Left forelimb (tissue), 1 donor: ENCODE results near the gene PDE3B.
"Not testable (repeated sequence)": the region's sequence is repeated elsewhere in the genome, so short reads cannot be mapped to it uniquely, and the experiment has no call there.

Experiments
- DNase-seq: peaks from one replicate; pipeline ENCODE4 v3.0.0-alpha.2; 2018; ENCODE audit warnings: low spot score

PDE3B gene

DNA sequence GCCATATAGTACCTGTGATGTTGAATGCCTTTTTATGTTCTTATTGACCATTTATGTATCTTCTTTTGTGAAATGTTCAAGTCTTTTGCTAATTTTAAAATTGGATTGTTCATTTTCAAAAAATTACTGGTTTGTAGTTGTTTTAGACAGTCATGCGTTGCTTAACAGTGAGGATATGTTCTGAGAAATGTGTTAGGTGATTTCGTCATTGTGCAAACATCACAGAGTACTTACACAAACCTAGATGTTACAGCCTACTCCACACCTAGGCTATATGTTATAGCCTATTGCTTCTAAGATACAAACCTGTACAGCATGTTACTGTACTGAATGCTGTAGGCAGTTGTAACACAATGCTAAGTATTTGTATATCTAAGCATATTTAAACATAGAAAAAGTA, 32.5 kb downstream of the PDE3B start:
- no peak for DNase-seq

DNA sequence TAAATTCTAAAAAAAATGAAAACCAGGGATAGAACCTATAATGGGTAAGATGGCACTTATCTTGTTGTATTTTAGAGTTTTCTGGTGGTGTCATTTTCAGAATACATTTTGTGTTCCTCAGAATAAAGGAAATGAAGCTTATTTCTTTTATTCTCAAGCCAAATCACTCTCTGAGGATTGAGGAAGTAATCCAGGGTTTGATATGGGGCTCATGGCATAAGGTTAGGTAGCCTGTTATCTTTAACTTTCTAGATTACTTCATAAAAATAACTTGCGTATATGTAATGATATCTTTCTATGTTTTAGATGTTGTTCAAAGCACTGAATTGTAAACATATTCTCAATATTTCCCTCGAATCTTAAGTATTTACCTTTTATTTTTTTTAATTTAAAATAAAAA, 33.5 kb downstream of the PDE3B start:
- DNase-seq: no peak

DNA sequence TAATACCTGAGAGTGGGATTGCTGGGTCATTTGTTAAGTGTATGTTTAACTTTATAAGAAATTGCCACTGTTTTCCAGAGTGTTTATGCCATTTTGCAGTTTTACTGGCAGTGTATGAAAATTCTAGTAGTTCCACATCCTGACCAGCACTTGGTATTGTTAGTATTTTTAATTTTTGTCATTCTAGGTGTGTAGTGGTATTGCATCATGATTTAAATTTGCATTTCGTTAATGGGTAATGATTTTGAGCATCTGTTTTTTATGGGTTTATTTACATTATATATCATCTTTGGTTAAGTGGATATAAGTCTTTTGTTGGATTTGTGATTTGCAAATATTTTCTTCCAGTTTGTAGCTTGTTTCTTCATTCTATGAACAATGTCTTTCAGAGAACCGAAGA, 34.7 kb downstream of the PDE3B start:
- DNase-seq: no peak

DNA sequence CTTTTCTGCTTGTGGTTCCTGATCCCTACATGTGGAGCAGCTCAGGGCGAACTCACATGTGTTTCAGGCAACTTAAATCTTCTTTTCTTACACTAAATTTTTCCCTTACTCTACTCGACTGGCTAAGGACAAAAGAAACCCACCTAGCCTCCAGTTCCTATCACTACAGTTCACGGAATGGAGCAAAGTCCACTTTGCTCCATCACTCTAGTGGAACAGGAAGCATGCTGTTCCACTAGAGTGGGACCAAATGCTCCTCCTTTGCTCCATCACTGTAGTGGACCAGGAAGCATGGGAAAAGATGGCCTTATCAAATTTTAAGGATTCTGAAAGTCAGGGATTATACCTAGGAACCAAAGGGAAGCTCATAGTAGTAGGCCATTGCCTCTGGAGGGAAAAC, 36.1 kb downstream of the PDE3B start:
- DNase-seq: no peak

DNA sequence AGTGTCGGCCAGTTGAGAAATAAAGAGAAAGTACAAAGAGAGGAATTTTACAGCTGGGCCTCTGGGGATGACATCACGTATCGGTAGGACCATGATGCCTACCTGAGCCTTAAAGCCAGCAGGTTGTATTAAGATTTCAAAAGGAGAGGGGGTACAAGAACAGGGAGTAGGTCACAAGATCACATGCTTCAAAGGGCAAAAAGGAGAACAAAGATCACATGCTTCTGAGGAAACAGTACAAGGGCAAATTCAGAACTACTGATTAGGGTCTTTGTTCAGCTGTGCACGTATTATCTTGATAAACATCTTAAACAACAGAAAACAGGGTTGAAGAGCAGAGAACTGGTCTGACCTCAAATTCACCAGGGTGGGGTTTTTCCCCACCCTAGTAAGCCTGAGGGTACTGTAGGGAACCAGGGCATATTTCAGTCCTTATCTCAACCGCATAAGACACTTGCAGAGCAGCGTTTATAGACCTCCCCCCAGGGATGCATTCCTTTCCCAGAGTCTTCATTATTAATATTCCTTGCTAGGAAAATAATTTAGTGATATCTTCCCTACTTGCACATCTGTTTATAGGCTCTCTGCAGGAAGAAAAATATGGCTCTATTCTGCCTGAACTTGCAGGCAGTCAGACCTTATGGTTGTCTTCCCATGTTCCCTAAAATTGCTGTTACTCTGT, 40.8 kb downstream of the PDE3B start:
- not testable (repeated sequence) for DNase-seq

DNA sequence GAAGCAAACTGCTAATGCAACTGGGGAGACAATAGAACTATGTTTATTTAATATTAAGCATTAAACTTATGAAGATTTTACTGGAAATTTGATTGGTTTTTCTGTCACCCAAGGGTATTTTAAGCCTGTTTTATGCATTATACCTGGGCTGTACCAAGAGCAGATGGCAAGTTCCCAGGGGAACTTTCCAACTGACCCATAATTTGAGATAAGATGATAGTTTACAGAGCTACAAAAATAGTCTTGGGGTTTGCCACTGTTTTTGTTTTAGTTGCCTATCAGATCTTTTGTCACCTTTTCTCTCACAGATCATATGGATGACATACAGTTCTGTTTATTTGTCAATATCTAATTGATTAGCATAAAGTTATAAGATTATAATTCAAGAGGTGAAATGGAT, 43.9 kb downstream of the PDE3B start:
- no peak for DNase-seq

DNA sequence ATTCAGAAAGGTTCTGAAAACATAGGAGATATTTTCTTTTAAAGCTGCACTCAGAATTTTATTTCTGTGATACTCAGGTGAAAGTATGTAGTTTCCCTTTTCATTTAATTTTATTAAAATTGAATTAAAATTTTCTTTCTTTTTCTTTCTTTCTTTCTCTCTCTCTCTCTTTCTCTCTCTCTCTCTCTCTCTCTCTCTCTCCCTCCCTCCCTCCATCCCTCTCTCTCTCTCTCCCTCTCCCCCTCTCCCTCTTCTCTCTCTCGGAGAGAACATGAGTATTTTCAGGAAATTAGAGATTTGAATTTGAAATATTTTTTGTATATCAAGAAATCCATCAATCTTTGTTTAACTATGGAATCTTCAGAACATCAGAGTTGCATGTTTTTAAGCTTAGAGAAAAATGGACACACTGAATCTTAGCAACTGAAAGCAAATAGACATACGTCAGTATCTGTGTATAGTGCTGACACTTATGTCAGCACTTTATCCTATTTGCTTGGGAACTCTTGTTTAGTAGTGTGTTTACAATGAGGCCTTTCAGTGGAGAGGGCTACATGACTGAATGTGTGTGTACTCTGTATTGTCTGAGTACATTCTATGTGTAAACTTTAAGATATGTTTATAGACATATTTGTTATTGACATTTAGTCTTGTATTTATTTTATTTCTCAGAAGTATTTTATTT, 44.5 kb downstream of the PDE3B start:
- no peak for DNase-seq

DNA sequence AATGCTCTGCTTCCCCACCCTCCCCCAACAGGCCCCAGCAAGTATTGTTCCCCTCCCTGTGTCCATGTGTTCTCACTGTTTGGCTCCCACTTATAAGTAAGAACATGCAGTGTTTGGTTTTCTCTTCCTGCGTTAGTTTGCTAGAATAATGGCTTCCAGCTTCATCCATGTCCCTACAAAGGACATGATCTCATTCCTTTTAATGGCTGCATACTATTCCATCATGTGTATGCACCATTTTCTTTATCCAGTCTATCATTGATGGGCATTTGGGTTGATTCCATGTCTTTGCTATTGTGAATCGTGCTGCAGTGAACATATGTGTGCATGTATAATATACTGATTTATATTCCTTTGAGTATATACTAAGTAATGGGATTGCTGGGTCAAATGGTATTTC, 52.1 kb downstream of the PDE3B start:
- not testable (repeated sequence) for DNase-seq

DNA sequence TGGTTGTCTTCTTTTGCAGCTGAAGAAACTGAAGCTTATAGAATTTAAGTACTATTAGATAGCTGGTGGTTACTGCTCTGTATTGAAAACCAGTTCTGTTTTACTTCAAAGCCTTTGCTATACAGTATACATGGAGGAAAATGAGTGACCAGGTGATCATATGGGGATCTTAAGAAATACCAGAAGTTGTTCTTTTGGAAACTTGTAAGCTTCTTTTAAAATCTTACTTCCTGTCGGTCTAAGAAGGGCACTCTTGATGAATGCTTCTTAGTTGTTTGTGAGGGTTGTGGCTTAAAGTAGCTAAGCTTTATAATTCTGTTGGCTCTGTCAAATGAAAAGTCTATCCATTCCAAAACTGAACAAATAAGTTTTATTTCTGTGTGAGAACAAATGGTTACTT, 55.2 kb downstream of the PDE3B start:
- DNase-seq: no peak

DNA sequence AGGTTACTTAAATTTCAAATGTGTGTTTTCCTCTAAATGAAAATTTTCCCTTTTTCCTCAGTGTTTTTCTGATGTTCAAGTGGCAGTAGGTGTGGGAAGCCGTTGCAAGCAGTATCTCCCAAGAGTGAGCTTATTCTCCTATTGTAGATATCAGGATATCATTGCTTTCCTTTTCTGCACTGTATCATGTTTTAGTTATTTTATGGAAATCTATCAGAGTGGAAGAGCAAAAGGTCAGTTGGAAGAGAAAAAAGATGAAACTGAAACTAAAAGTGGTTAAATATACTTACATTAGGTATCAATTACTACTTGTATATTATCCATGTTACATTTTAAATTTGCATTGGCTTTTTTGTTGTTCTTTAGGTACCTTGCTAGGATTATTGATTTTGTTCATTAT, 57.0 kb downstream of the PDE3B start:
- DNase-seq: no peak

DNA sequence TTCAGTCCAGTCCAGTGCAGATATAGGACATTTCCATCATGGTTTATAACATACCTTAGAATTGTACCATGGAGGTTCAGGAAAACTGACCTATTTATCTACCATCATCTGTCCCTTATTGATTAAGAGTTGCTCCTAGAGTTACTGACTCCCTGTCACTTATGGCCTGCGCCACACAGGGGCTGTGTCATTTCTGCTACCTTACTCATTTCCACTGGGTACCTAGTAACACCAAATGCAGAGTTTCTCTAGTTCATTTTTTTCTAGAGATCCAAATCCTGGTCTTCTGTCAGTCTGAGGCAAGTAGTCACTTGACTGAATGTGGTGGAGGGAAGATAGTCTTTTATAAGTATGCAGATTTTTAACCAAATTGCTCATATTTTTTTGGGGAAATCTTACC, 59.2 kb downstream of the PDE3B start:
- DNase-seq: no peak

DNA sequence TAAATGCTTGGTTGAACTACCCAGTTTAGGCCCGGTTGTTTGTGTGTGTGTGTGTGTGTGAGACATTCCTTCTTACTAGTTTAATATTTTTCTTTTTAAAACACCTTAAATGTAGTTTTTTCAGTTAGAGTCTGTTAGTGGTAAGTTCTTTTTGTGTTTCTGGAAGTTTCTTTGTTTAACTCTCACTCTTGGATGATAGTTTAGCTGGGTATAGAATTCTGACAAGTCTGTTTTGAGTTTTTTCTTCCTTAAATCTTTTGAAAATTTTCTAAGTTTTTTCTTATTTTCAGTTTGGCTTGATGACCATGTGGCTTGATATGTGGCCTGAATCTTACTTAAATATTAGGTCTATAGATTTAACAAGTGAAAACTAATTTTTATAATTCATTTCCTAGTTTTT, 60.1 kb downstream of the PDE3B start:
- DNase-seq: no peak

DNA sequence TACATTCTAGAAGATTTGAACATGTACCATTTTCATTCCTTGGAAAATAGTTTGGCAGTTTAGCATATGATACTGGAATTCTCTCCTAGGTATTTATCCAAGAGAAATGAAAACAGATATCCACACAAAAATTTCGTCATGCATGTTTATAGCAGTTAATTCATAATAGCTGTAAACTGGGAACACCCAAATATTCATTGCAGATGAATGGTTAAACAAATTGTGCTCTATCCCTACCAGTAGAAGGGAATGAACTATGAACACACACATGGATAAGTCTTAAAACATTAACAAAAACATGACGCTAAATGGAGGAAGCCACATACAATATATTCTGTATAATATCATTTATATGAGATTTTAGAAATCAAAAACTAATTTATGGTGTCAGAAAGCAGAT, 61.5 kb downstream of the PDE3B start:
- no peak for DNase-seq

DNA sequence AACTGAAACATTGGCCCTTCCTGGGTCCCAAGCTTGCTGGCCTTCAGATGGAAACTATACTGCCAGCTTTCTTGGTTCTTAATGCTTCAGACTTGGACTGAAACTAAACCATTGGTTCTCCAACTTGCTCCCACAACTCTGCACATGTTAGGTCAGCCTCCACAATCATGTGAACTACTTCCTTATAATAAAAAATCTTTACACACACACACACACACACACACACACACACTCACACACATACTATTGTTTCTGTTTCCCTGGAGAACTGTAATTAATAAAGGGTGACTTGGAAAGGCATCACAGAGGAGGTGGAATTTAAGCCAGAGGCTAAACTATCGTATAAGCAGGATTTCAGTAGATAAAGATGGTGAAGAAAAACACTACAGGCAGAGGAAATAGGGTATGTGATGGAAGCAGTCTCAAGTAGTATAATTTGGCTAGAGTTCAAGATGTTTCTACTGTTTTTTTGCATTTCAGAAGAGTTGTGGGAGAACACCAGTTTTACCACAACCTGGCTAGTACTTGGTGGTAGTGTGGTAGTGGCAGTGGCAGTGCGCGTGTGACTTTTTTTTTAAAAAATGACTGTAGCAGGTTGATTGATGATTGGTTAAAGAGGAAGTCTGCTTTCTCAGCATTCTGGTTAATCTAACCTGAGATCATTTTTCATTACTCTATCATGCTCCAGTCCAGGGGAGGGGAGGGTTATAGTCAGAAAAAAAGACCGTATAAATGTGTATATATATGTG, 70.1 kb downstream of the PDE3B start:
- no peak for DNase-seq

DNA sequence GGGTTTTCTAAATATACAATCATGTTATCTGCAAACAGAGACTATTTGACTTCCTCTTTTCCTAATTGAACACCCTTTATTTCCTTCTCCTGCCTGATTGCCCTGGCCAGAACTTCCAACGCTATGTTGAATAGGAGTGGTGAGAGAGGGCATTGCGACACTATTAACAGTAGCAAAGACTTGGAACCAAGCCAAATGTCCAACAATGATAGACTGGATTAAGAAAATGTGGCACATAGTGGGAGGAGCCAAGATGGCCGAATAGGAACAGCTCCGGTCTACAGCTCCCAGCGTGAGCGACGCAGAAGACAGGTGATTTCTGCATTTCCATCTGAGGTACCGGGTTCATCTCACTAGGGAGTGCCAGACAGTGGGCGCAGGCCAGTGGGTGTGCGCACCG, 72.1 kb downstream of the PDE3B start:
- not testable (repeated sequence) for DNase-seq

DNA sequence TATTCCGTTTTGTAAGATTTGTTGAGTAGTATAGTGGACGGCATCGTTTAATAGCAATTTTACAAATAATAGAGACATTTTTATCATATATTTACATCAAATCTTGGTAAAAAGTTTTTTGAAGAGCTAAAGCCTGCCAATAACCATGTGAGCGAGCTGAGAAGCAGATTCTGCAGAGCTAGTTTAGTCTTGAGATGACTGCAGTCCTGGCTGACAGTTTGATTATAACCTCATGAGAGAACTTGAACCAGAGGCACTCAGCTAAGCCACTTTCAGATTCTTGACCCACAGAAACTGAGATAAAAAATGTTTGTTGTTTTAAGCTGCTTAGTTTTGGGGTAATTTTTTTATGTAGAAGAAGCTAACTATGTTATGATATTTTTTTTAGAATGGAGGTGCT, 78.9 kb downstream of the PDE3B start:
- no peak for DNase-seq

DNA sequence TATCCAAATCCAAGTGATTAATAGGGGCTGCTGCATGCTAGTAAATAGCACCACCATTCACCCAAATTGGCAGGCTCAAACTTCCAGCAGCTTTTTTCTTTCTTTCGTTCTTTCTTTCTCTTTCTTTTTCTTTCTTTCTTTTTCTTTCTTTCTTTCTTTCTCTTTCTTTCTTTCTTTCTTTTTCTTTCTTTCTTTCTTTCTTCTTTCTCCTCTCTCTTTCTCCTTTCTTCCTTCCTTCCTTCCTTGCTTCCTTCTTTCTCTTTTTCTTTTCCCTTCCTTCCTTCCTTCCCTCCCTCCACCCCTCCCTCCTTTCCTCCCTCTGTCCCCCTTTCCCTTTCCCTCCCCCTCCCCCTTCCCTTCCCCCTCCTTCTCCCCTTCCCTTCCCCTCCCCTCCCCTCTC, 81.5 kb downstream of the PDE3B start:
- DNase-seq: no peak

DNA sequence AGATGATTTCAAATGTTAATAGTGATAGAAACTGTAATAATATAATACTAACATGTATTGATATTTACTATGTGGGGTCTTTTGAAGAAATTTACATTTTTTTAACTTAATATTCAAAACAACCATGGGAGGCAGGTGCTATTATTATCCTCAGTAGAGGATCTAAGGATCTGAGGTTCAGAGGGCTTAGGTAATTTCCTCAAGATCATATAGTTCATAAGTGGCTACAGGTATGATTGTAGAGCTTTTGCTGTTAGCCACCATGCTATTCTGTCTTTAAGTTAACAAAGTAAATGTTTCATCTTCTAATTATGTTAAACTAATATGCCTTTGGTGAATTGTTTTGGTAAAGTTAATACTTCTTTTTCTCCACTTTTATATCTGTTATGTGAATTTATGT, 83.6 kb downstream of the PDE3B start:
- no peak for DNase-seq

DNA sequence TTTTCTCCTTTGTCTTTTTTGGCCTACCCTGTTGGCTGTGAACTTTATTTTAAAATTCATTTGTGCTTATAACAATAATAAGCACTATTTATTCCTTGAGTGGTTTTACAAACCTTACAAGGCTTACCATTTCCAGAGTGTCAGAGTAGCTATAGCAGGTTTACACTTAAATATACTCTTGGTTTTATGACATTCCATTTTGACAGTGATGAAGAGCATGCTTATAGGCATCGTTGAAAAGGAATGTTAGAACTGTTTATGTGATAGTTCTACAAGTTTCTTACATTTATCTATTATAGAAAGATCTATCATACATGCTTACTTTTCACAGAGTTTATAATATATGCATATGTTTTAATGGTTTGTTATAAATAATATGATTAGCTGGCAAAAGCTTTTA, 84.1 kb downstream of the PDE3B start:
- no peak for DNase-seq

DNA sequence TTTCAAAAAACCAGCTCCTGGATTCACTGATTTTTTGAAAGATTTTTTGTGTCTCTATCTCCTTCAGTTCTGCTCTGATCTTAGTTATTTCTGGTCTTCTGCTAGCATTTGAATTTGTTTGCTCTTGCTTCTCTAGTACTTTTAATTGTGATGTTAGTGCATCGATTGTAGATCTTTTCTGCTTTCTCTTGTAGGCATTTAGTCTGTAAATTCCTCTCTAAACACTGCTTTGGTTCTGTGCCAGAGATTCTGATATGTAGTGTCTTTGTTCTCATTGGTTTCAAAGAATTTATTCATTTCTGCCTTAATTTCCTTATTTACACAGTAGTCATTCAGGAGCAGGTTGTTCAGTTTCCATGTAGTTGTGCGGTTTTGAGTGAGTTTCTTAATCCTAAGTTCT, 96.9 kb downstream of the PDE3B start:
- not testable (repeated sequence) for DNase-seq

DNA sequence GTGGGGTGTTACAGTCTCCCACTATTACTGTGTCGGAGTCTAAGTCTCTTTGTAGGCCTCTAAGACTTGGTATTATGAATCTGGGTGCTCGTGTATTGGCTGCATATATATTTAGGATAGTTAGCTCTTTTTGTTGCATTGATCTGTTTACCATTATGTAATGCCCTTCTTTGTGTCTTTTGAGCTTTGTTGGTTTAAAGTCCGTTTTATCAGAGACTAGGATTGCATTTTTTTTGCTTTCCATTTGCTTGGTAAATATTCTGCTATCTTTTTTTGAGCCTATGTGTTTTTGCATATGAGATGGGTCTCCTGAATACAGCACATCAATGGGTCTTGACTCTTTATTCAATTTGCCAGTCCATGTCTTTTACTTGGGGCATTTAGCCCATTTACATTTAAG, 97.6 kb downstream of the PDE3B start:
- no peak for DNase-seq

DNA sequence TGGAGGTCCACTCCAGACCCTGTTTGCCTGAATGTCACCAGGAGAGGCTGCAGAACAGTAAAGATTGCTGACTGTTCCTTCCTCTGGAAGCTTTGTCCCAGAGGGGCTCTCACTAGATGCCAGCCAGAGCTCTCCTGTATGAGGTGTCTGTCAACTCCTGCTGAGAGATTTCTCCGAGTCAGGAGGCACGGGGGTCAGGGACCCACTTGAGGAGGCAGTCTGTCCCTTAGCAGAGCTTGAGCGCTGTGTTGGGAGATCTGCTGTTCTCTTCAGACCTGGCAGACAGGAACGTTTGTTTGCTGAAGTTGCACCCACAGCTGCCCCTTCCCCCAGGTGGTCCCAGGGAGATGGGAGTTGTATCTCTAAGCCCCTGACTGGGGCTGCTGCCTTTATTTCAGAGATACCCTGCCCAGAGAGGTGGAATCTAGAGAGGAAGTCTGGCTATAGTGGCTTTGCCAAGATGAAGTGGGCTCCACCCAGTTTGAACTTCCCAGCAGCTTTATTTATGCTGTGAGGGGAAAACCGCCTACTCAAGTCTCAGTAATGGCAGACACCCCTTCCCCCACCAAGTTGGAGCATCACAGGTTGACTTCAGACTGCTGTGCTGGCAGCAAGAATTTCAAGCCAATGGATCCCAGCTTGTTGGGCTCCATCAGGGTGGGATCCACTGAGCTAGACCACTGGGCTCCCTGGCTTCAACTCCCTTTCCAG, 99.4 kb downstream of the PDE3B start:
- DNase-seq: no peak

DNA sequence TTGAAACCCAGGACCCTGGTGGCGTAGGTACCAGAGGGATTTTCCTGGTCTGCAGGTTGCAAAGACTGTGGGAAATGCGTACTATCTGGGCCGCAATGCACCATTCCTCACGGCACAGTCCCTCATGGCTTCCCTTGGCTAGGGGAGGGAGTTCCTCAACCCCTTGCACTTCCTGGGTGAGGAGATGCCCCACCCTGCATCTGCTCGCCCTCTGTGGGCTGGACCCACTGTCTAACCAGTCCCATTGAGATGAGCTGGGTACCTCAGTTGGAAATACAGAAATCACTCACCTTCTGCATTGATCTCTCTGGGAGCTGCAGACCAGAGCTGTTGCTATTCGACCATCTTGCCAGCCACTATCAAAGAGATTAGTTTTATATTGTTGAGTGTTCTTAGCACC, 100.1 kb downstream of the PDE3B start:
- not testable (repeated sequence) for DNase-seq
